GM23338 (cell line): Measurements from ENCODE around the gene ACAD11. TPM values are rescaled to one million over a fixed set of nuclear protein-coding genes. Genes with fewer than 3 reads are reported as not detected.

Experiments used
- ATAC-seq: fragments of 200-7000 bp; cut with Tn5 transposase; 3 replicates; pipeline ENCODE4 v1.9.1; 2020
- DNase-seq: peaks from one replicate; pipeline ENCODE4 v3.0.0-alpha.2; 2015; ENCODE audit warnings: low spot score
- H2AFZ ChIP-seq: fragments of 200-600 bp; sonication (generic); 2 replicates; pipeline ENCODE4 v1.8.0; 2016; ENCODE audit warnings: antibody characterized with exemption, mild to moderate bottlenecking, moderate library complexity
- H3F3A ChIP-seq: fragments of 200-600 bp; sonication (generic); replicated peaks from 2 replicates; pipeline ENCODE4 v1.8.0; 2017; ENCODE audit warnings: antibody characterized with exemption, mixed run types, low read depth
- H3K27ac ChIP-seq: fragments of 200-600 bp; sonication (generic); 2 replicates; pipeline ENCODE4 v1.6.1; 2016; ENCODE audit warnings: low read depth
- H3K27me3 ChIP-seq: fragments of 200-600 bp; sonication (generic); 2 replicates; pipeline ENCODE4 v1.8.0; 2016; ENCODE audit warnings: mild to moderate bottlenecking, mixed run types, moderate library complexity; ENCODE audit not compliant: insufficient read depth
- H3K36me3 ChIP-seq: fragments of 200-600 bp; sonication (generic); 2 replicates; pipeline ENCODE4 v1.8.0; 2016; ENCODE audit warnings: mild to moderate bottlenecking; ENCODE audit not compliant: insufficient read depth
- H3K4me1 ChIP-seq: fragments of 200-600 bp; sonication (generic); 2 replicates; pipeline ENCODE4 v1.8.0; 2016; ENCODE audit warnings: mild to moderate bottlenecking, moderate library complexity; ENCODE audit not compliant: insufficient read depth
- H3K4me2 ChIP-seq: fragments of 200-600 bp; sonication (generic); 2 replicates; pipeline ENCODE4 v1.7.1; 2017; ENCODE audit warnings: mixed run types
- H3K4me3 ChIP-seq: fragments of 200-600 bp; sonication (generic); 2 replicates; pipeline ENCODE4 v1.6.1; 2016; ENCODE audit warnings: mixed run types
- H3K79me2 ChIP-seq: fragments of 200-600 bp; sonication (generic); replicated peaks from 2 replicates; pipeline ENCODE4 v1.8.0; 2017; ENCODE audit warnings: mild to moderate bottlenecking; ENCODE audit not compliant: insufficient read depth
- H3K9me2 ChIP-seq: fragments of 200-600 bp; sonication (generic); 2 replicates; pipeline ENCODE4 v1.8.0; 2017; ENCODE audit not compliant: insufficient read depth
- H4K20me1 ChIP-seq: fragments of 200-600 bp; sonication (generic); replicated peaks from 2 replicates; pipeline ENCODE4 v1.8.0; 2017; ENCODE audit warnings: mild to moderate bottlenecking; ENCODE audit not compliant: insufficient read depth
- H3K27ac Mint-ChIP-seq: 2 replicates; pipeline ENCODE4 v1.8.0; 2020; ENCODE audit warnings: inconsistent platforms, mild to moderate bottlenecking, moderate library complexity, mixed read lengths
- H3K27me3 Mint-ChIP-seq: 3 replicates; pipeline ENCODE4 v1.8.0; 2022; ENCODE audit warnings: low read depth, mild to moderate bottlenecking, moderate library complexity, mixed read lengths, inconsistent platforms; ENCODE audit not compliant: insufficient read depth, poor library complexity
- H3K36me3 Mint-ChIP-seq: 3 replicates; pipeline ENCODE4 v1.8.0; 2021; ENCODE audit warnings: low read depth, mild to moderate bottlenecking, inconsistent platforms, moderate library complexity, mixed read lengths
- H3K4me1 Mint-ChIP-seq: 3 replicates; pipeline ENCODE4 v1.8.0; 2020; ENCODE audit warnings: mild to moderate bottlenecking, inconsistent platforms, mixed read lengths
- H3K4me3 Mint-ChIP-seq: 3 replicates; pipeline ENCODE4 v1.8.0; 2021; ENCODE audit warnings: moderate library complexity, mild to moderate bottlenecking, inconsistent platforms, mixed read lengths
- H3K9me3 Mint-ChIP-seq: 3 replicates; pipeline ENCODE4 v1.8.0; 2020; ENCODE audit warnings: moderate library complexity, mild to moderate bottlenecking, inconsistent platforms, mixed read lengths
- JUNB ChIP-seq: IDR thresholded peaks from one replicate; pipeline ENCODE4 v1.6.1; 2016; ENCODE audit warnings: antibody characterized with exemption; ENCODE audit not compliant: unreplicated experiment
- ZNF331 ChIP-seq: fragments of 250-450 bp; sonication (Bioruptor Pico); IDR thresholded peaks from 2 replicates; pipeline ENCODE4 v1.5.0; 2020; ENCODE audit warnings: low read depth, mild to moderate bottlenecking, moderate library complexity
- polyA plus RNA-seq: library from polyadenylated mRNA; unstranded; fragments of >200 nt; fragmentation: Nextera tagmentation; extraction: Ambion mirVana; gene quantifications from 2 replicates; pipeline ENCODE4 v1.2.1, GENCODE V29; 2016
- total RNA-seq: library from RNA; depleted of rRNA; stranded (reverse); fragments of >200 nt; shearing (Covaris generic); gene quantifications from 2 replicates; pipeline ENCODE4 v1.2.3, GENCODE V29; 2014; rRNA removed
- TF ChIP-seq, protein P1 (sequence below): fragments of 250-450 bp; sonication (Bioruptor Pico); IDR thresholded peaks from 2 replicates; pipeline ENCODE4 v1.5.0; 2020; ENCODE audit warnings: mild to moderate bottlenecking, moderate library complexity

The ACAD11 gene
- total and polyA plus RNA-seq, 2 experiments from 2014 or later, result 11.4 to 17.1 TPM

DNA sequence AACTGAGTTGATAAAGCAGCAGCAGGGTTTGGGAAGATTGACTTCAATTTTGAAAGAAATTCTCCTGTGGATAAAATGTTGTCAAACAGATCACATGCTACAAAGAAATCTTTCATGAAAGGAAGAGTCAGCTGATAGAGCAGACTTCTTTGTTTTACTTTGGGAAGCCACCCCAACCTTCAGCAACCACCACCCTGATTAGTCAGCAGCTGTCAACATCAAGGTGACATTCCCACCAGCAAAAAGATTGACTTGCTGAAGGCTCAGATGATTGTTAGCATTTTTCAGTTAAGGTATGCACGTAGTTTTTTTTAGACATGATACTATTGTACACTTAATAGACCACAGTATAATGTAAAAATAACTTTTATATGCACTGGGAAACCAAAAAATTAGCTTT lies 150.1 kb downstream of the ACAD11 start (continued):
- TF ChIP-seq, protein P1, sequence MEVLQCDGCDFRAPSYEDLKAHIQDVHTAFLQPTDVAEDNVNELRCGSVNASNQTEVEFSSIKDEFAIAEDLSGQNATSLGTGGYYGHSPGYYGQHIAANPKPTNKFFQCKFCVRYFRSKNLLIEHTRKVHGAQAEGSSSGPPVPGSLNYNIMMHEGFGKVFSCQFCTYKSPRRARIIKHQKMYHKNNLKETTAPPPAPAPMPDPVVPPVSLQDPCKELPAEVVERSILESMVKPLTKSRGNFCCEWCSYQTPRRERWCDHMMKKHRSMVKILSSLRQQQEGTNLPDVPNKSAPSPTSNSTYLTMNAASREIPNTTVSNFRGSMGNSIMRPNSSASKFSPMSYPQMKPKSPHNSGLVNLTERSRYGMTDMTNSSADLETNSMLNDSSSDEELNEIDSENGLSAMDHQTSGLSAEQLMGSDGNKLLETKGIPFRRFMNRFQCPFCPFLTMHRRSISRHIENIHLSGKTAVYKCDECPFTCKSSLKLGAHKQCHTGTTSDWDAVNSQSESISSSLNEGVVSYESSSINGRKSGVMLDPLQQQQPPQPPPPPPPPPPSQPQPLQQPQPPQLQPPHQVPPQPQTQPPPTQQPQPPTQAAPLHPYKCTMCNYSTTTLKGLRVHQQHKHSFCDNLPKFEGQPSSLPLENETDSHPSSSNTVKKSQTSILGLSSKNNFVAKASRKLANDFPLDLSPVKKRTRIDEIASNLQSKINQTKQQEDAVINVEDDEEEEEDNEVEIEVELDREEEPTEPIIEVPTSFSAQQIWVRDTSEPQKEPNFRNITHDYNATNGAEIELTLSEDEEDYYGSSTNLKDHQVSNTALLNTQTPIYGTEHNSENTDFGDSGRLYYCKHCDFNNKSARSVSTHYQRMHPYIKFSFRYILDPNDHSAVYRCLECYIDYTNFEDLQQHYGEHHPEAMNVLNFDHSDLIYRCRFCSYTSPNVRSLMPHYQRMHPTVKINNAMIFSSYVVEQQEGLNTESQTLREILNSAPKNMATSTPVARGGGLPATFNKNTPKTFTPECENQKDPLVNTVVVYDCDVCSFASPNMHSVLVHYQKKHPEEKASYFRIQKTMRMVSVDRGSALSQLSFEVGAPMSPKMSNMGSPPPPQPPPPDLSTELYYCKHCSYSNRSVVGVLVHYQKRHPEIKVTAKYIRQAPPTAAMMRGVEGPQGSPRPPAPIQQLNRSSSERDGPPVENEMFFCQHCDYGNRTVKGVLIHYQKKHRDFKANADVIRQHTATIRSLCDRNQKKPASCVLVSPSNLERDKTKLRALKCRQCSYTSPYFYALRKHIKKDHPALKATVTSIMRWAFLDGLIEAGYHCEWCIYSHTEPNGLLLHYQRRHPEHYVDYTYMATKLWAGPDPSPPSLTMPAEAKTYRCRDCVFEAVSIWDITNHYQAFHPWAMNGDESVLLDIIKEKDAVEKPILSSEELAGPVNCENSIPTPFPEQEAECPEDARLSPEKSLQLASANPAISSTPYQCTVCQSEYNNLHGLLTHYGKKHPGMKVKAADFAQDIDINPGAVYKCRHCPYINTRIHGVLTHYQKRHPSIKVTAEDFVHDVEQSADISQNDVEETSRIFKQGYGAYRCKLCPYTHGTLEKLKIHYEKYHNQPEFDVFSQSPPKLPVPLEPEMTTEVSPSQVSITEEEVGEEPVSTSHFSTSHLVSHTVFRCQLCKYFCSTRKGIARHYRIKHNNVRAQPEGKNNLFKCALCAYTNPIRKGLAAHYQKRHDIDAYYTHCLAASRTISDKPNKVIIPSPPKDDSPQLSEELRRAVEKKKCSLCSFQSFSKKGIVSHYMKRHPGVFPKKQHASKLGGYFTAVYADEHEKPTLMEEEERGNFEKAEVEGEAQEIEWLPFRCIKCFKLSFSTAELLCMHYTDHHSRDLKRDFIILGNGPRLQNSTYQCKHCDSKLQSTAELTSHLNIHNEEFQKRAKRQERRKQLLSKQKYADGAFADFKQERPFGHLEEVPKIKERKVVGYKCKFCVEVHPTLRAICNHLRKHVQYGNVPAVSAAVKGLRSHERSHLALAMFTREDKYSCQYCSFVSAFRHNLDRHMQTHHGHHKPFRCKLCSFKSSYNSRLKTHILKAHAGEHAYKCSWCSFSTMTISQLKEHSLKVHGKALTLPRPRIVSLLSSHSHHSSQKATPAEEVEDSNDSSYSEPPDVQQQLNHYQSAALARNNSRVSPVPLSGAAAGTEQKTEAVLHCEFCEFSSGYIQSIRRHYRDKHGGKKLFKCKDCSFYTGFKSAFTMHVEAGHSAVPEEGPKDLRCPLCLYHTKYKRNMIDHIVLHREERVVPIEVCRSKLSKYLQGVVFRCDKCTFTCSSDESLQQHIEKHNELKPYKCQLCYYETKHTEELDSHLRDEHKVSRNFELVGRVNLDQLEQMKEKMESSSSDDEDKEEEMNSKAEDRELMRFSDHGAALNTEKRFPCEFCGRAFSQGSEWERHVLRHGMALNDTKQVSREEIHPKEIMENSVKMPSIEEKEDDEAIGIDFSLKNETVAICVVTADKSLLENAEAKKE (CRISPR knock-in tag), result no peak
- no peak for TF ChIP-seq ZNF331 (CRISPR knock-in tag)

DNA sequence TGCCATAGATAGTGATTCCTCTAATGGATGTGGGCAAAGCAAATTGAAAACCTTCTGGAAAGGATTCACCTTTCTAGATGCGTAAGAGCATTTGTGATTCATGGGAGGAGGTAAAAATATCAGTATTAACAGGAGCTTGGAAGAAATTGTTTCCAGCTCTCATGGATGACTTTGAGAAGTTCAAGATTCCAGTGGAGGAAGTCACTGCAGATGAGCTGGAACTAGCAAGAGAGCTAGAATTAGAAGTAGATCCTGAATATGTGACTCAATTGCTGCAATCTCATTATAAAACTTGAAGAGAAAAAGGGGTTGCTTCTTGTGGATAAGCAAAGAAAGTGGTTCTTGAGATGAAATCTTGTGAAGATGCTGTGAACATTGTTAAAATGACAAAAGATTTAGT lies 150.5 kb downstream of the ACAD11 start:
- H3K9me2 ChIP-seq, result no peaks in the 10 kb centered on the region
- DNase-seq, result no peak
- no peak overlapping the region for H3K27ac ChIP-seq
- no peak overlapping the region for H3K4me3 ChIP-seq
- no peak for TF ChIP-seq JUNB
- H3K4me2 ChIP-seq, result no peak overlapping the region
- H3K27me3 ChIP-seq, result no peaks in the 10 kb centered on the region
- H3K9me3 Mint-ChIP-seq, result no peaks in the 10 kb centered on the region
- H3K4me1 Mint-ChIP-seq, result no peaks in the 10 kb centered on the region
- no peaks in the 10 kb centered on the region for H3F3A ChIP-seq
- peaks cover 31% of the 10 kb centered on the region for H3K36me3 Mint-ChIP-seq
- no peaks in the 10 kb centered on the region; the same call in 1 of the 2 replicates for H4K20me1 ChIP-seq
- no peaks in the 10 kb centered on the region for H3K4me1 ChIP-seq
- no peak overlapping the region for H3K4me3 Mint-ChIP-seq
- H3K79me2 ChIP-seq, result no peaks in the 10 kb centered on the region
- ATAC-seq, result no peak
- H3K27ac Mint-ChIP-seq, result no peak overlapping the region
- no peak overlapping the region for H2AFZ ChIP-seq
- H3K36me3 ChIP-seq, result peaks cover 42% of the 10 kb centered on the region; the same call in 1 of the 2 replicates
- no peaks in the 10 kb centered on the region for H3K27me3 Mint-ChIP-seq

Other genes with a start within 250 kb of the ACAD11 start
- 32.9 and 33.6 TPM in 2 replicates for gene DNAJC13, start 242.3 kb downstream of the ACAD11 start, total RNA-seq
- 8.3 and 9.4 TPM in 2 replicates for gene DNAJC13, start 242.3 kb downstream of the ACAD11 start, polyA plus RNA-seq
- not detected in 2 replicates for gene ACKR4, start 62.5 kb downstream of the ACAD11 start, total RNA-seq
- gene ACKR4, start 62.5 kb downstream of the ACAD11 start, polyA plus RNA-seq, result 0.26 TPM in 1 of 2 replicates, not detected in the other
- gene UBA5, start 520 bp upstream of the ACAD11 start, total RNA-seq, result 51.5 and 52.2 TPM in 2 replicates
- 17.9 and 22.8 TPM in 2 replicates for gene UBA5, start 520 bp upstream of the ACAD11 start, polyA plus RNA-seq
- 12.0 and 20.6 TPM in 2 replicates for gene NPHP3, start 62.6 kb upstream of the ACAD11 start, total RNA-seq
- 5.1 and 8.4 TPM in 2 replicates for gene NPHP3, start 62.6 kb upstream of the ACAD11 start, polyA plus RNA-seq